22Rv1 (cell line): ENCODE data around the gene ITPRIP.

Source experiments
- CTCF ChIP-seq: fragments of 450-650 bp; IDR thresholded peaks from 2 replicates; pipeline ENCODE4 v1.5.1; 2017; ENCODE audit warnings: mild to moderate bottlenecking
- ZFX ChIP-seq: fragments of 450-650 bp; IDR thresholded peaks from 2 replicates; pipeline ENCODE4 v1.6.1; 2017; ENCODE audit warnings: antibody characterized with exemption, borderline replicate concordance

GRCh38 chr10:104293011-104293410, 45.3 kb downstream of the ITPRIP start:
- TF ChIP-seq CTCF (no peak), ZFX (no peak)
